ENCODE results near the gene SIGLEC7.

The SIGLEC7 gene

GRCh38 chr19:51142119-51142518, at the start of gene SIGLEC7:
SIGLEC7 (plus strand) TSS chr19:51142301; CDS start chr19:51142370, 69 bp downstream.
- H3K4me3 ChIP-seq (ENCODE audit: low read depth, low read length): no peak within 1 kb of the TSS

GRCh38 chr19:51093101-51093500, 49.0 kb upstream of the SIGLEC7 start:
- no peak overlapping the region for H3K4me3 ChIP-seq (ENCODE audit: low read depth, low read length)

GRCh38 chr19:51093510-51094345, 48.4 kb upstream of the SIGLEC7 start:
- no peak overlapping the region for H3K4me3 ChIP-seq (ENCODE audit: low read depth, low read length)

GRCh38 chr19:51094696-51095279, 47.3 kb upstream of the SIGLEC7 start:
- no peak overlapping the region for H3K4me3 ChIP-seq (ENCODE audit: low read depth, low read length)

- no peak overlapping the region for H3K4me3 ChIP-seq (ENCODE audit: low read depth, low read length)
These were observed 45.5 kb upstream of the SIGLEC7 start for GRCh38 chr19:51096473-51097165.

GRCh38 chr19:51097166-51097738, 44.8 kb upstream of the SIGLEC7 start:
- H3K4me3 ChIP-seq (ENCODE audit: low read depth, low read length): no peak overlapping the region

- H3K4me3 ChIP-seq (ENCODE audit: low read depth, low read length): no peak overlapping the region
These were observed 44.3 kb upstream of the SIGLEC7 start for GRCh38 chr19:51097796-51098195.

GRCh38 chr19:51098365-51099046, 43.6 kb upstream of the SIGLEC7 start:
- no peak overlapping the region for H3K4me3 ChIP-seq (ENCODE audit: low read depth, low read length)

GRCh38 chr19:51099047-51099382, 43.1 kb upstream of the SIGLEC7 start:
- no peak overlapping the region for H3K4me3 ChIP-seq (ENCODE audit: low read depth, low read length)

- H3K4me3 ChIP-seq (ENCODE audit: low read depth, low read length): no peak overlapping the region
These were observed 41.5 kb upstream of the SIGLEC7 start for GRCh38 chr19:51100601-51101000.

GRCh38 chr19:51101171-51101865, 40.8 kb upstream of the SIGLEC7 start:
- no peak overlapping the region for H3K4me3 ChIP-seq (ENCODE audit: low read depth, low read length)

GRCh38 chr19:51102991-51103390, 39.1 kb upstream of the SIGLEC7 start:
- H3K4me3 ChIP-seq (ENCODE audit: low read depth, low read length): no peak overlapping the region

GRCh38 chr19:51103926-51104341, 38.2 kb upstream of the SIGLEC7 start:
- no peak overlapping the region for H3K4me3 ChIP-seq (ENCODE audit: low read depth, low read length)

GRCh38 chr19:51107406-51108065, 34.6 kb upstream of the SIGLEC7 start:
- H3K4me3 ChIP-seq (ENCODE audit: low read depth, low read length): peak overlapping the region; percentile 93

GRCh38 chr19:51108066-51108804, 33.9 kb upstream of the SIGLEC7 start, which contains the start of gene CTU1:
CTU1 (minus strand) TSS chr19:51108409; CDS start chr19:51104569, 3,840 bp downstream.
- peak within 1 kb of the TSS; percentile 93 for H3K4me3 ChIP-seq (ENCODE audit: low read depth, low read length)

- H3K4me3 ChIP-seq (ENCODE audit: low read depth, low read length): peak overlapping the region; percentile 93
These were observed 33.3 kb upstream of the SIGLEC7 start for GRCh38 chr19:51108805-51109146.

GRCh38 chr19:51110666-51110971, 31.5 kb upstream of the SIGLEC7 start:
- H3K4me3 ChIP-seq (ENCODE audit: low read depth, low read length): no peak overlapping the region

GRCh38 chr19:51111606-51112005, 30.5 kb upstream of the SIGLEC7 start:
- no peak overlapping the region for H3K4me3 ChIP-seq (ENCODE audit: low read depth, low read length)

- H3K4me3 ChIP-seq (ENCODE audit: low read depth, low read length): no peak overlapping the region
These were observed 27.9 kb upstream of the SIGLEC7 start for GRCh38 chr19:51114087-51114729.
